ENCODE data around the gene CFHR2. TPM values are rescaled to one million over a fixed set of nuclear protein-coding genes. Genes with fewer than 3 reads are reported as not detected.

CFHR2 gene
- total and polyA plus RNA-seq, 7 donors, result not detected

DNA sequence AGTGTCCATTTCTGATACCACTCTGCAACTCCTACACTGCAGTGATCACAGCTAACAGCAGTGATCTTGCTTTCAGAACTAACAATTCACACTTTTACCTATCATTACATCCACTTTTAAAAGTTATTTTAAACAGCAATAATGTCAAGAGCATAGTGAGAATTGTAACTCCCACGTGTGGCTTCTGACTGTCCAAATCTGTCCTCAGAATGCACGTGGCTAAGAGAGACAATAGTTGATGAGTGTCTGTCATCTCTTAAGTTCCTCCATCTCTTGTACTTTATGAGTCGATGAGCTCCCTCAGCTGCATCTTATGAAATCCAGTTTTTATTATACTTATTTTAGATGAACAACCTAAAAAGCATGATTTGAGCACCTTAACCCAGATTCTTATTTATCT lies 17.3 kb downstream of the CFHR2 start:
- intact Hi-C loops (cut with DNase I), result no loop called here
- no peaks in the 10 kb centered on the region for H3K36me3 ChIP-seq

DNA sequence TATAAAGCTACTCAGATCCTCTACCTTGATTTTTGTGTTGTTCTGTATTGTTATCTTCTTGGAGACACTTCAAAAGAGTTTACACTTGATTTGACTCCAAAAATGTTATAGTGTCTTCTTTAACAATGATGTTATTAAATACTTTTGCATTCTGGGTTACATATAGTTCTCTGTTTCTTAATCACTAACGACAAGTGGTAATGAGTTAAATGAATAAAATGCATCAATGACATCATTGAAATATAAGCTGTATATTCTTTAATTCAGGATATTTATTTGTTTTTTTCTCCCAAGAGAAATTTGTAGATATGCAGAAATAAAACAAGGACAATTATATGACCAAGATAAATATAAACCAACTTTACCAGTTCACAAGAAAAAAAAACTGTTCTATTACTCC lies 26.6 kb downstream of the CFHR2 start:
- no peaks in the 10 kb centered on the region for H3K36me3 ChIP-seq
- H3K27me3 ChIP-seq, result no peaks in the 10 kb centered on the region
- H3K4me3 ChIP-seq, result no peak overlapping the region
- no peaks in the 10 kb centered on the region for H3K9me3 ChIP-seq
- TF ChIP-seq, protein P1, sequence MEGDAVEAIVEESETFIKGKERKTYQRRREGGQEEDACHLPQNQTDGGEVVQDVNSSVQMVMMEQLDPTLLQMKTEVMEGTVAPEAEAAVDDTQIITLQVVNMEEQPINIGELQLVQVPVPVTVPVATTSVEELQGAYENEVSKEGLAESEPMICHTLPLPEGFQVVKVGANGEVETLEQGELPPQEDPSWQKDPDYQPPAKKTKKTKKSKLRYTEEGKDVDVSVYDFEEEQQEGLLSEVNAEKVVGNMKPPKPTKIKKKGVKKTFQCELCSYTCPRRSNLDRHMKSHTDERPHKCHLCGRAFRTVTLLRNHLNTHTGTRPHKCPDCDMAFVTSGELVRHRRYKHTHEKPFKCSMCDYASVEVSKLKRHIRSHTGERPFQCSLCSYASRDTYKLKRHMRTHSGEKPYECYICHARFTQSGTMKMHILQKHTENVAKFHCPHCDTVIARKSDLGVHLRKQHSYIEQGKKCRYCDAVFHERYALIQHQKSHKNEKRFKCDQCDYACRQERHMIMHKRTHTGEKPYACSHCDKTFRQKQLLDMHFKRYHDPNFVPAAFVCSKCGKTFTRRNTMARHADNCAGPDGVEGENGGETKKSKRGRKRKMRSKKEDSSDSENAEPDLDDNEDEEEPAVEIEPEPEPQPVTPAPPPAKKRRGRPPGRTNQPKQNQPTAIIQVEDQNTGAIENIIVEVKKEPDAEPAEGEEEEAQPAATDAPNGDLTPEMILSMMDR (IDR thresholded peaks at IDR 0.05), result no peak
- TF ChIP-seq POLR2A (IDR thresholded peaks at IDR 0.05) (no peak), EP300 (IDR thresholded peaks at IDR 0.05) (no peak), POLR2AphosphoS5 (IDR thresholded peaks at IDR 0.05) (no peak)
- no peaks in the 10 kb centered on the region for H3K4me1 ChIP-seq
- WGBS, 2 donors, result 77 to 90% methylated on average over 1 of the region's 1 CpG
- DNase-seq, result no peak
- intact Hi-C loops (cut with DNase I), result no loop called here
- no peak overlapping the region for H3K27ac ChIP-seq

More for the DNA sequence above, 17.3 kb downstream of the CFHR2 start:
- no peak for DNase-seq
- TF ChIP-seq EP300 (IDR thresholded peaks at IDR 0.05), result no peak
- no peak for TF ChIP-seq POLR2AphosphoS5 (IDR thresholded peaks at IDR 0.05)
- TF ChIP-seq, protein P1 (IDR thresholded peaks at IDR 0.05), result no peak
- no peak for TF ChIP-seq POLR2A (IDR thresholded peaks at IDR 0.05)
- no peak overlapping the region for H3K4me3 ChIP-seq
- H3K4me1 ChIP-seq, result no peaks in the 10 kb centered on the region
- no peaks in the 10 kb centered on the region for H3K9me3 ChIP-seq
- no peaks in the 10 kb centered on the region for H3K27me3 ChIP-seq
- WGBS, 2 donors, result 53 to 76% methylated on average over 3 of the region's 3 CpGs
- H3K27ac ChIP-seq, result no peak overlapping the region

DNA sequence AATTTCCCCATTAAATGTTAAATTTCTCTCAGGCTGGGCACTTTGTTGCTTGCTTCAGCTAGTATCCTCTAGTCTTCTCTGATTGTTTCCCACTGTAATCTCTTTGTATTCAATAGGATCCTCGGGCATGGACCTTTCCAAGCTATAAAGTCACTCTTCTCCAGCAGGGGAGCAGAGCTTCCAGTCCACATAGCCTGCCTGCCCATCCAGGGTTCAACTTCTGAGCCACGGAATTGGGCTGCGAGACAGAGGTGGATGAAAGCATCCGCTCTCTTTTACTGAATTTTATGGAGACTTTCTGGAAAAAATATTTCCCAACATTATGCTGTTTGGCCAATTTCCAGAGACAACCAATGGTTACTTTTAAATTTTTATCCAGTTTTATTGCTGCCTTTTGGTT lies 32.7 kb downstream of the CFHR2 start:
- H3K27ac ChIP-seq, result no peak overlapping the region

DNA sequence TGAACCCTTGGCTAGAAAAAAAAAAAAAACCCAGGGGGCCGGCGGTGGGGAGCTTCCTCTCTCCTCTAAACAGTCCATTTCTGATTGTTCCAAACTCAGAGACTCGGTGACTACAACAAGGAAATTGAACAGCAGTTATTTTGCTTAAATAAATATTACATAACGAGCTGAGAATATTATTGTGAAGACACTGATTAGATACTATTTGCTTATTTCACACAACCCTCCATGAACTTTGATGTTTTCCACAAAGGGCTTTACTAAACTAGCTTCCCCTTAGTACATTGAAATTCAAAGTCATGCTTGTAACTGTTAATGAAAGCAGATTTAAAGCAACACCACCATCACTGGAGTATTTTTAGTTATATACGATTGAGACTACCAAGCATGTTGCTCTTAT lies 33.7 kb downstream of the CFHR2 start, which contains the start of gene CFHR5:
CFHR5 (plus strand) TSS at position 279 of the 400 bp plus-strand sequence; CDS start at position 388, 109 bp downstream.
- WGBS, 2 donors, result 37 to 42% methylated on average over 5 of the region's 5 CpGs
- intact Hi-C loops (cut with DNase I), result no loop called here
- no peaks in the 10 kb centered on the region for H3K9me3 ChIP-seq

More for the DNA sequence above, 32.7 kb downstream of the CFHR2 start:
- TF ChIP-seq, protein P1 (IDR thresholded peaks at IDR 0.05), result no peak
- TF ChIP-seq EP300 (IDR thresholded peaks at IDR 0.05), result no peak
- no peak for TF ChIP-seq POLR2A (IDR thresholded peaks at IDR 0.05)
- 79 to 88% methylated on average over 4 of the region's 4 CpGs for WGBS, 2 donors
- DNase-seq, result no peak
- no peaks in the 10 kb centered on the region for H3K9me3 ChIP-seq
- H3K4me1 ChIP-seq, result no peaks in the 10 kb centered on the region
- H3K27me3 ChIP-seq, result no peaks in the 10 kb centered on the region
- H3K36me3 ChIP-seq, result no peaks in the 10 kb centered on the region
- intact Hi-C loops (cut with DNase I), result no loop called here
- no peak overlapping the region for H3K4me3 ChIP-seq

More for the DNA sequence above, 33.7 kb downstream of the CFHR2 start, which contains the start of gene CFHR5:
- no peaks in the 10 kb centered on the region for H3K4me1 ChIP-seq
- no peak for TF ChIP-seq EP300 (IDR thresholded peaks at IDR 0.05)
- TF ChIP-seq POLR2AphosphoS5 (IDR thresholded peaks at IDR 0.05), result no peak
- TF ChIP-seq, protein P1 (IDR thresholded peaks at IDR 0.05), result no peak
- H3K4me3 ChIP-seq, result no peak within 1 kb of the TSS
- DNase-seq, result no peak
- no peaks in the 10 kb centered on the region for H3K36me3 ChIP-seq
- H3K27me3 ChIP-seq, result no peaks in the 10 kb centered on the region
- no peak within 1 kb of the TSS for H3K27ac ChIP-seq

All from sigmoid colon (tissue), 7 donors.